T-cell (primary cell): Measurements from ENCODE around the gene RALA. TPM values are rescaled to one million over a fixed set of nuclear protein-coding genes. Genes with fewer than 3 reads are reported as not detected.

Experiments
- ATAC-seq, 4 experiments: fragments of 200-7000 bp in 3 of 4; fragments of 150-1000 bp in 1 of 4; cut with Tn5 transposase; replicated peaks in 1 of 4; 1 replicate in 3 of 4; 2 replicates in 1 of 4; pipeline ENCODE4 v1.10.0; 2021; ENCODE audit warnings: moderate library complexity in 3 of 4, mild to moderate bottlenecking in 2 of 4, moderate number of reproducible peaks in 1 of 4
- CTCF ChIA-PET, 2 donors: fragments of 300-600 bp; sonication (Branson Sonifier 250); formaldehyde crosslinking; loops; one replicate each; lab custom pipeline; 2022; ENCODE audit warnings: antibody characterized with exemption in 2 of 2; lab: Charles Lee
- POLR2A ChIA-PET, 2 donors: fragments of 300-600 bp; sonication (Branson Sonifier 250); formaldehyde crosslinking; loops; one replicate each; lab custom pipeline; 2022; ENCODE audit warnings: antibody characterized with exemption in 2 of 2; lab: Charles Lee
- DNase-seq, 35 experiments: peaks; one replicate each; pipeline versions ENCODE4 v3.0.0 to v3.0.0-alpha.2; 2013 to 2023
- H3K27ac ChIP-seq: one replicate; pipeline ENCODE4 v1.5.1; 2013; ENCODE audit warnings: low read length
- H3K27me3 ChIP-seq, 2 experiments: replicated peaks in 1 of 2; 1 replicate in 1 of 2; 2 replicates in 1 of 2; pipeline versions ENCODE4 v1.6.1 to v1.7.0; 2013; ENCODE audit warnings: low read length in 1 of 2, mixed read lengths in 1 of 2; ENCODE audit not compliant: control insufficient read depth in 2 of 2, insufficient read depth in 2 of 2; ENCODE audit errors: extremely low read depth in 1 of 2
- H3K36me3 ChIP-seq, 2 donors: 1 replicate in 1 of 2; 2 replicates in 1 of 2; pipeline versions ENCODE4 v1.6.1 to v1.7.0; 2013; ENCODE audit warnings: low read length in 1 of 2; ENCODE audit not compliant: control insufficient read depth in 2 of 2, insufficient read depth in 1 of 2; ENCODE audit errors: extremely low read depth in 1 of 2
- H3K4me1 ChIP-seq, 2 experiments: 1 replicate in 1 of 2; 2 replicates in 1 of 2; pipeline versions ENCODE4 v1.6.1 to v1.7.0; 2013; ENCODE audit warnings: low read length in 2 of 2, mixed read lengths in 1 of 2; ENCODE audit not compliant: insufficient read depth in 2 of 2, control insufficient read depth in 1 of 2; ENCODE audit errors: extremely low read depth in 1 of 2
- H3K4me3 ChIP-seq, 2 donors: 1 replicate in 1 of 2; 2 replicates in 1 of 2; pipeline versions ENCODE4 v1.5.1 to v1.7.0; 2013; ENCODE audit warnings: mild to moderate bottlenecking in 2 of 2, low read length in 1 of 2, moderate library complexity in 1 of 2; ENCODE audit not compliant: control insufficient read depth in 1 of 2; ENCODE audit errors: extremely low read depth in 1 of 2
- H3K9me3 ChIP-seq: 2 replicates; pipeline ENCODE4 v1.7.0; 2013
- H3K27ac Mint-ChIP-seq, 2 donors: one replicate each; pipeline ENCODE4 v1.8.0; 2020 to 2021; ENCODE audit warnings: mild to moderate bottlenecking in 2 of 2, mixed read lengths in 2 of 2
- H3K27me3 Mint-ChIP-seq, 2 donors: one replicate each; pipeline ENCODE4 v1.8.0; 2021 to 2022; ENCODE audit warnings: mixed read lengths in 2 of 2
- H3K36me3 Mint-ChIP-seq: one replicate; pipeline ENCODE4 v1.8.0; 2021; ENCODE audit warnings: mixed read lengths
- H3K4me1 Mint-ChIP-seq, 3 donors: one replicate each; pipeline ENCODE4 v1.8.0; 2020 to 2022; ENCODE audit warnings: mixed read lengths in 3 of 3, mild to moderate bottlenecking in 1 of 3
- H3K4me3 Mint-ChIP-seq, 3 donors: one replicate each; pipeline ENCODE4 v1.8.0; 2020 to 2022; ENCODE audit warnings: mild to moderate bottlenecking in 3 of 3, mixed read lengths in 3 of 3, moderate library complexity in 3 of 3
- H3K9me3 Mint-ChIP-seq, 3 donors: one replicate each; pipeline ENCODE4 v1.8.0; 2020 to 2022; ENCODE audit warnings: mixed read lengths in 3 of 3
- WGBS: methylation state at CpG from one replicate; pipeline ENCODE4 v1.1.5; 2013; ENCODE audit warnings: missing lambda C conversion rate; ENCODE audit not compliant: insufficient coverage; 5-methylcytosine and 5-hydroxymethylcytosine counted together
- total RNA-seq, 35 experiments: library from RNA in 6 of 35; stranded (reverse) in 6 of 35; fragments of 120-200 nt in 1 of 35; gene quantifications; one replicate each; pipeline versions ENCODE4 v1.2.1 to v1.2.4 and lab custom pipeline; 2013 to 2026

Gene RALA
- total RNA-seq, 5 donors from 2014 or later (not counting 1 experiment from before 2014, with no cell fraction given): 24.4 to 49.8 (median 36.7) TPM

DNA sequence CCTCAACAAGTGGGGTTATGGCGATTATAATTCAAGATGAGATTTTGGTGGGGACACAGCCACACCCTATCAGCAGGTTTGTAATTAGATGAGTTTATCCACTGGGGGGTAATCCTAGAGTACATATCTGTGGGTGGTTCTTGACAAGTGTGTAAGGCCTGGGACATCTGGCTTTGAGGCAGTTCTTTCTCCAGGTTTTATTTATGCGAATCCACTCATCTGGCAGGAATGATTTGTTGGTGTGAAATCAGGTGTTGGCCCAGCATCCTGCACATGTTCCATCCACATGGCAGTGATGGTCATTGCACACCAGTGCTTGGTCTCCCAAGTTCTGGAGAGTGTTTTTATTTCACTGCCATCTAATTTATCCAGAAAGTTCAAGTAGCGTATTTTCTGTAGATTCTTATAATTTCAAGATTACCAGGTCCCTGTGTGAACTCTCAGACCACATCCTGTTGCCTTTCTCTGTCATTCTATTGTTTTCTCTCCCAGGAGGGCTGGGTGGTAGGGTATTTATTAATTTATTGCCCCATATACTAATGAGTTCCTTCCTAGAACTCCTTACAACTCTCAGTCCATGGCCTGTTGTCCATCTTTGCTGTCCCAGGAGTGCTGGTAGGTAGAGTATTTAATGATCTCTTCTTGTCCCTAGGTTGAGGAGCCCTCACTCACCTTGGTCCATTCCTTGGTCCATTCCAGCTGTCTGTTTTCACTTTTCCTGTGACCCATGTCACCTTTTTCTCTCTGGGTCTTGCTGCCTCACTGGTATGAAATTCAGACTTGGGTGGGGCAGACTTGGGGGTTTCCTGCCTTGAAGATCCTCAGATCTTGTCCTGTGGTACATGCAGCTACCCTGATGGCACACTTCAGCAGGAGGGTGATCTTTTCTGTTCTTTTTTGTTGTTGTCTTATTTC is 10.4 kb downstream of the RALA start:
- Histone ChIP-seq H3K9me3 (no peaks in the 10 kb centered on the region), H3K27me3 (no peaks in the 10 kb centered on the region), H3K36me3 (peaks cover 0 to 5% of the 10 kb centered on the region in 2 donors), H3K27ac (peak overlapping the region; percentile 93), H3K4me1 (peaks cover 32 to 35% of the 10 kb centered on the region in 2 experiments), H3K4me3 (peak overlapping the region; percentile 11 to 27)
- Mint-ChIP-seq H3K4me3 (peak overlapping the region; percentile 63 to 80 (median 73)), H3K4me1 (peaks cover 81 to 82% (median 81%) of the 10 kb centered on the region in 3 donors), H3K9me3 (no peaks in the 10 kb centered on the region), H3K27me3 (no peaks in the 10 kb centered on the region), H3K36me3 (peaks cover 59% of the 10 kb centered on the region), H3K27ac (peak overlapping the region; percentile 95 to 98)
- peak; percentile 91 to 96 (median 95) for ATAC-seq
- CTCF ChIA-PET: interaction anchor here (1.0 kb wide), 2 partner anchors 11 to 109 kb away, joined by 4 to 7 read pairs; no protein-coding TSS in a partner anchor
- no CpG with 5 or more reads among the region's 3 CpGs for WGBS
- POLR2A ChIA-PET: no interaction called here
- peak in 33 of 35 experiments; percentile 17 to 77 (median 53) for DNase-seq

- peak overlapping the region; percentile 93 for H3K27ac ChIP-seq
- peaks cover 59% of the 10 kb centered on the region for H3K36me3 Mint-ChIP-seq
- DNase-seq (no peak), ATAC-seq (peak in 1 of 4 experiments; percentile 37)
- peak overlapping the region; percentile 63 to 80 (median 73) for H3K4me3 Mint-ChIP-seq
- H3K9me3 ChIP-seq: no peaks in the 10 kb centered on the region
- no peaks in the 10 kb centered on the region for H3K27me3 ChIP-seq
- H3K9me3 Mint-ChIP-seq: no peaks in the 10 kb centered on the region
- H3K36me3 ChIP-seq: peaks cover 0 to 5% of the 10 kb centered on the region in 2 donors
- POLR2A ChIA-PET: no interaction called here
- peak overlapping the region; percentile 95 to 98 for H3K27ac Mint-ChIP-seq
- no peaks in the 10 kb centered on the region for H3K27me3 Mint-ChIP-seq
- H3K4me1 ChIP-seq: peaks cover 32 to 35% of the 10 kb centered on the region in 2 experiments
- CTCF ChIA-PET: interaction anchor here (1.0 kb wide), 2 partner anchors 12 to 108 kb away, joined by 4 to 7 read pairs; no protein-coding TSS in a partner anchor
- WGBS: no CpG with 5 or more reads among the region's 1 CpG
- H3K4me1 Mint-ChIP-seq: peaks cover 81 to 85% (median 84%) of the 10 kb centered on the region in 3 donors
- no peak overlapping the region for H3K4me3 ChIP-seq
Observed at GRCh38 chr7:39634478-39634805, 11.1 kb downstream of the RALA start.

- H3K27me3 ChIP-seq: no peaks in the 10 kb centered on the region
- CTCF ChIA-PET: interaction anchor here in 1 of 2 donors (0.6 kb wide), 1 partner anchor 88 kb away, joined by 3 read pairs; no protein-coding TSS in a partner anchor
- Mint-ChIP-seq H3K4me1 (peaks cover 82 to 97% (median 92%) of the 10 kb centered on the region in 3 donors), H3K27ac (no peak overlapping the region), H3K27me3 (no peaks in the 10 kb centered on the region), H3K9me3 (no peaks in the 10 kb centered on the region), H3K4me3 (no peak overlapping the region), H3K36me3 (peaks cover 61% of the 10 kb centered on the region)
- peaks cover 31 to 34% of the 10 kb centered on the region in 2 experiments for H3K4me1 ChIP-seq
- no peaks in the 10 kb centered on the region for H3K9me3 ChIP-seq
- POLR2A ChIA-PET: interaction anchor here in 1 of 2 donors (0.6 kb wide), 1 partner anchor 15 kb away, joined by 5 read pairs; no protein-coding TSS in a partner anchor
- no peak overlapping the region for H3K4me3 ChIP-seq
- no peaks in the 10 kb centered on the region for H3K36me3 ChIP-seq
- H3K27ac ChIP-seq: no peak overlapping the region
- ATAC-seq (no peak), DNase-seq (no peak)
Observed at GRCh38 chr7:39637400-39637799, 14.0 kb downstream of the RALA start.

DNA sequence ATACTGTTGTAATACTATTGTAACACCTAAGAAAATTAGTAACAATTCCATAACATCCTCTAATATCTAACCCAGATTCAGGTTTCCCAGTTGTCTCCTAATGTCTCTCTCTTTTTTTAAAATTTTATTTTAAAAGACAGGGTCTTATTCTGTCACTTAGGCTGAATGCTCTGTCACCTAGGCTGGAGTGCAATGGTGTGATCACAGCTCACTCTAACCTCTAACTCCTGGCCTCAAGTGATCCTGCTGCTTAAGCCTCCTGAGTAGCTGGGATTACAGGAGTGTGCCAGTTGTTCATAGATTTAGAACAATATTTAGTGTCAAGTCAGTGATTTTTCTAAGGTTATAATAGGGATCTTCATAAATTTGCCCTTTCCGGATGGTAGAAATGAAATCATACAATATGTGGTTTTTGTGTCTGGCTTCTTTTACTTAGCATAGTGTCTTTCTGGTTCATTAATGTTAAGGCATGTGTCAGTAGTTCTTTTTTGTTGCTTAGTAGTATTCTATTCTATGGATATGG is 14.7 kb downstream of the RALA start:
- CTCF ChIA-PET: interaction anchor here in 1 of 2 donors (0.6 kb wide), 1 partner anchor 87 kb away, joined by 3 read pairs; no protein-coding TSS in a partner anchor
- ATAC-seq (no peak), DNase-seq (no peak)
- peaks cover 25 to 29% of the 10 kb centered on the region in 2 experiments for H3K4me1 ChIP-seq
- no peaks in the 10 kb centered on the region for H3K9me3 ChIP-seq
- Mint-ChIP-seq H3K27ac (no peak overlapping the region), H3K27me3 (no peaks in the 10 kb centered on the region), H3K4me1 (peaks cover 84 to 98% (median 93%) of the 10 kb centered on the region in 3 donors), H3K4me3 (peak overlapping the region in 1 of 3 donors; percentile 5), H3K9me3 (no peaks in the 10 kb centered on the region), H3K36me3 (peaks cover 58% of the 10 kb centered on the region)
- H3K36me3 ChIP-seq: no peaks in the 10 kb centered on the region
- no peak overlapping the region for H3K4me3 ChIP-seq
- POLR2A ChIA-PET: no interaction called here
- no peak overlapping the region for H3K27ac ChIP-seq
- no peaks in the 10 kb centered on the region for H3K27me3 ChIP-seq
- WGBS: 86% methylated on average over 1 of the region's 1 CpG

GRCh38 chr7:39642896-39643295 is 19.5 kb downstream of the RALA start:
- H3K4me1 ChIP-seq: peaks cover 3 to 4% of the 10 kb centered on the region in 2 experiments
- peaks cover 46% of the 10 kb centered on the region for H3K36me3 Mint-ChIP-seq
- H3K27ac ChIP-seq: no peak overlapping the region
- H3K4me3 ChIP-seq: no peak overlapping the region
- peaks cover 68 to 93% (median 84%) of the 10 kb centered on the region in 3 donors for H3K4me1 Mint-ChIP-seq
- CTCF ChIA-PET: no interaction called here
- no peak overlapping the region for H3K4me3 Mint-ChIP-seq
- H3K9me3 ChIP-seq: no peaks in the 10 kb centered on the region
- no peaks in the 10 kb centered on the region for H3K9me3 Mint-ChIP-seq
- DNase-seq (no peak), ATAC-seq (no peak)
- H3K36me3 ChIP-seq: peaks cover 0 to 4% of the 10 kb centered on the region in 2 donors
- no peak overlapping the region for H3K27ac Mint-ChIP-seq
- H3K27me3 ChIP-seq: no peaks in the 10 kb centered on the region
- POLR2A ChIA-PET: no interaction called here
- H3K27me3 Mint-ChIP-seq: no peaks in the 10 kb centered on the region

- no peak for ATAC-seq
- no peaks in the 10 kb centered on the region for H3K9me3 Mint-ChIP-seq
- CTCF ChIA-PET: interaction anchor here in 1 of 2 donors (0.7 kb wide), 1 partner anchor 978 kb away, joined by 5 read pairs; no protein-coding TSS in a partner anchor
- H3K4me3 Mint-ChIP-seq: no peak overlapping the region
- Histone ChIP-seq H3K36me3 (peaks cover 0 to 8% of the 10 kb centered on the region in 2 donors), H3K27me3 (no peaks in the 10 kb centered on the region), H3K9me3 (no peaks in the 10 kb centered on the region), H3K4me3 (no peak overlapping the region), H3K4me1 (peaks cover 3 to 4% of the 10 kb centered on the region in 2 experiments), H3K27ac (no peak overlapping the region)
- peaks cover 67 to 90% (median 82%) of the 10 kb centered on the region in 3 donors for H3K4me1 Mint-ChIP-seq
- no peaks in the 10 kb centered on the region for H3K27me3 Mint-ChIP-seq
- DNase-seq: no peak
- H3K27ac Mint-ChIP-seq: no peak overlapping the region
- POLR2A ChIA-PET: no interaction called here
- no CpG with 5 or more reads among the region's 1 CpG for WGBS
- peaks cover 49% of the 10 kb centered on the region for H3K36me3 Mint-ChIP-seq
Observed at GRCh38 chr7:39644170-39644569, 20.8 kb downstream of the RALA start.
